Forelimb muscle (tissue), 1 donor: ENCODE measurements around the gene SEC14L6. TPM values are rescaled to one million over a fixed set of nuclear protein-coding genes. Genes with fewer than 3 reads are reported as not detected.
"Not testable (repeated sequence)": the region's sequence is repeated elsewhere in the genome, so short reads cannot be mapped to it uniquely, and the experiment has no call there.

Source experiments
- DNase-seq: peaks from one replicate; pipeline ENCODE4 v3.0.0-alpha.2; 2013; ENCODE audit warnings: low read depth
- polyA plus RNA-seq: library from polyadenylated mRNA; unstranded; fragments of 120-200 nt; gene quantifications from one replicate; pipeline ENCODE4 v1.2.1, GENCODE V29; 2013; ENCODE audit not compliant: insufficient read length

SEC14L6 gene
- polyA plus RNA-seq, 1 donor: 0.22 TPM

GRCh38 chr22:30567277-30567676, 20.7 kb upstream of the SEC14L6 start:
- DNase-seq: not testable (repeated sequence)

- DNase-seq: no peak
Measured at GRCh38 chr22:30566125-30566524, 19.6 kb upstream of the SEC14L6 start.

- no peak for DNase-seq
Measured at GRCh38 chr22:30565341-30565740, 18.8 kb upstream of the SEC14L6 start.

GRCh38 chr22:30564761-30565119, 18.2 kb upstream of the SEC14L6 start:
- no peak for DNase-seq

- DNase-seq: no peak
Measured at GRCh38 chr22:30564045-30564760, 17.7 kb upstream of the SEC14L6 start.

- no peak for DNase-seq
Measured at GRCh38 chr22:30562366-30562765, 15.8 kb upstream of the SEC14L6 start.

- no peak for DNase-seq
Measured at GRCh38 chr22:30561402-30562189, 15.1 kb upstream of the SEC14L6 start.

GRCh38 chr22:30560643-30561202, 14.2 kb upstream of the SEC14L6 start:
- not testable (repeated sequence) for DNase-seq

GRCh38 chr22:30559889-30560288, 13.3 kb upstream of the SEC14L6 start:
- no peak for DNase-seq

- no peak for DNase-seq
Measured at GRCh38 chr22:30557243-30557642, 10.7 kb upstream of the SEC14L6 start.

- no peak for DNase-seq
Measured at GRCh38 chr22:30556388-30556787, 9.8 kb upstream of the SEC14L6 start.

GRCh38 chr22:30555282-30556210, 9.0 kb upstream of the SEC14L6 start:
- DNase-seq: no peak

- DNase-seq: no peak
Measured at GRCh38 chr22:30553971-30554370, 7.4 kb upstream of the SEC14L6 start.

GRCh38 chr22:30552719-30553118, 6.2 kb upstream of the SEC14L6 start:
- DNase-seq: no peak

GRCh38 chr22:30551813-30552212, 5.3 kb upstream of the SEC14L6 start:
- DNase-seq: not testable (repeated sequence)

- no peak for DNase-seq
Measured at GRCh38 chr22:30547188-30547587, 647 bp upstream of the SEC14L6 start.

- DNase-seq: no peak
Measured at GRCh38 chr22:30542811-30543188, 3.7 kb downstream of the SEC14L6 start.

GRCh38 chr22:30541961-30542810, 4.4 kb downstream of the SEC14L6 start:
- DNase-seq: no peak

- DNase-seq: not testable (repeated sequence)
Measured at GRCh38 chr22:30541511-30541910, 5.0 kb downstream of the SEC14L6 start.

GRCh38 chr22:30539368-30539767, 7.2 kb downstream of the SEC14L6 start:
- no peak for DNase-seq

GRCh38 chr22:30538280-30538679, 8.3 kb downstream of the SEC14L6 start:
- no peak for DNase-seq
